ENCODE data around the gene CPN2. TPM values are rescaled to one million over a fixed set of nuclear protein-coding genes. Genes with fewer than 3 reads are reported as not detected.

Gene CPN2
- total RNA-seq, 1 experiment from 2014 or later = not detected

DNA sequence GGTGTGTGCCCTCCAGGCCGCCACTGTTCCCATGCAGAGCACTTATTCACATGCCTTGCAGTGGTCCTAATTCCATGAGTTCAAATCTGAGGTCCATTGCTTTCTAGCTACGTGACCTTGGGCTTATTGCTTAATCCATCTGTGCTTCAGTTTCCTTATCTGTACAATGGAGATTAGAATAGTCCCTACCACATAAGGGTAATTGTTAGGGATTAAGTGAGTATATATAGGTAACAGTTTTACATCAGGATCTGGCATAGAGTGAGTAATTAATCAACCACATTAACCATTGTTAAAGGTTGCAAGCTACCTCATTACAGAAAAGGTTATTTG is 7.6 kb downstream of the CPN2 start:
- no peaks in the 10 kb centered on the region for H4K20me1 ChIP-seq (ENCODE audit: control insufficient read depth, insufficient read depth, insufficient read length)
- H2BK120ac ChIP-seq (ENCODE audit: low read depth, low read length, poor library complexity, severe bottlenecking) = no peak overlapping the region
- H3K9me3 Mint-ChIP-seq = no peaks in the 10 kb centered on the region
- no peak overlapping the region for H3K27ac Mint-ChIP-seq
- no peak overlapping the region for H3K4me2 ChIP-seq (ENCODE audit: insufficient read depth, insufficient read length, low read length)
- H3K27me3 ChIP-seq (ENCODE audit: insufficient read depth, low read length) = no peaks in the 10 kb centered on the region; the same call in 1 of the 2 replicates
- H3K23ac ChIP-seq (ENCODE audit: insufficient read length, low read depth, low read length) = no peak overlapping the region
- H3K36me3 Mint-ChIP-seq (ENCODE audit: insufficient read depth in 1 of 3, low read depth in 3 of 3) = no peaks in the 10 kb centered on the region
- H3K18ac ChIP-seq (ENCODE audit: insufficient read length, low read depth, low read length) = no peak overlapping the region
- H2BK5ac ChIP-seq (ENCODE audit: insufficient read length, low read length) = no peak overlapping the region
- no peak overlapping the region for H3K14ac ChIP-seq (ENCODE audit: insufficient read depth, low read length)
- H4K5ac ChIP-seq (ENCODE audit: insufficient read length, low read depth, low read length) = no peak overlapping the region
- TF ChIP-seq, protein P1, sequence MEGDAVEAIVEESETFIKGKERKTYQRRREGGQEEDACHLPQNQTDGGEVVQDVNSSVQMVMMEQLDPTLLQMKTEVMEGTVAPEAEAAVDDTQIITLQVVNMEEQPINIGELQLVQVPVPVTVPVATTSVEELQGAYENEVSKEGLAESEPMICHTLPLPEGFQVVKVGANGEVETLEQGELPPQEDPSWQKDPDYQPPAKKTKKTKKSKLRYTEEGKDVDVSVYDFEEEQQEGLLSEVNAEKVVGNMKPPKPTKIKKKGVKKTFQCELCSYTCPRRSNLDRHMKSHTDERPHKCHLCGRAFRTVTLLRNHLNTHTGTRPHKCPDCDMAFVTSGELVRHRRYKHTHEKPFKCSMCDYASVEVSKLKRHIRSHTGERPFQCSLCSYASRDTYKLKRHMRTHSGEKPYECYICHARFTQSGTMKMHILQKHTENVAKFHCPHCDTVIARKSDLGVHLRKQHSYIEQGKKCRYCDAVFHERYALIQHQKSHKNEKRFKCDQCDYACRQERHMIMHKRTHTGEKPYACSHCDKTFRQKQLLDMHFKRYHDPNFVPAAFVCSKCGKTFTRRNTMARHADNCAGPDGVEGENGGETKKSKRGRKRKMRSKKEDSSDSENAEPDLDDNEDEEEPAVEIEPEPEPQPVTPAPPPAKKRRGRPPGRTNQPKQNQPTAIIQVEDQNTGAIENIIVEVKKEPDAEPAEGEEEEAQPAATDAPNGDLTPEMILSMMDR (conservative IDR thresholded peaks at IDR 0.05) = no peak
- no peak overlapping the region for H3T11ph ChIP-seq (ENCODE audit: low read length)
- no peak overlapping the region for H2AK5ac ChIP-seq (ENCODE audit: insufficient read length, low read length)
- H3K79me1 ChIP-seq (ENCODE audit: insufficient read depth, low read depth, low read length, poor library complexity, severe bottlenecking) = no peaks in the 10 kb centered on the region
- H3K9me3 ChIP-seq (ENCODE audit: control insufficient read depth, low read depth, low read length) = no peaks in the 10 kb centered on the region
- no CpG with 5 or more reads among the region's 2 CpGs for WGBS (ENCODE audit: extremely low coverage, insufficient read length, low lambda C conversion rate)
- no peak overlapping the region for H4K8ac ChIP-seq (replicated peaks; ENCODE audit: insufficient read length, low read depth, low read length)
- no peak overlapping the region for H3K56ac ChIP-seq (ENCODE audit: insufficient read length, low read depth, low read length)
- H3K27ac ChIP-seq (ENCODE audit: insufficient read length, low read depth, low read length) = no peak overlapping the region
- H3K4ac ChIP-seq (ENCODE audit: low read depth, low read length) = no peak overlapping the region
- peaks cover 4% of the 10 kb centered on the region for H3K4me1 ChIP-seq (ENCODE audit: insufficient read depth, low read length)
- no peak overlapping the region for H2AFZ ChIP-seq (ENCODE audit: low read length)
- H3K27me3 Mint-ChIP-seq (ENCODE audit: low read depth) = peaks cover 32% of the 10 kb centered on the region
- H3K23me2 ChIP-seq (ENCODE audit: insufficient read length, low read depth, low read length, poor library complexity, severe bottlenecking) = no peaks in the 10 kb centered on the region
- no peak for DNase-seq
- no peak overlapping the region for H2BK20ac ChIP-seq (ENCODE audit: low read depth, low read length, poor library complexity, severe bottlenecking)
- no peak overlapping the region for H4K91ac ChIP-seq (ENCODE audit: insufficient read length, low read depth, low read length)
- no peak overlapping the region for H2BK12ac ChIP-seq (ENCODE audit: insufficient read length, low read depth, low read length)
- peaks cover 26% of the 10 kb centered on the region in 2 experiments for H3K4me1 Mint-ChIP-seq
- no peak overlapping the region for H3K9ac ChIP-seq (ENCODE audit: extremely low read depth, insufficient read length, low read length)
- H3K79me2 ChIP-seq (ENCODE audit: insufficient read depth, low read length) = no peaks in the 10 kb centered on the region
- H3K4me3 Mint-ChIP-seq = no peak overlapping the region
- H2BK15ac ChIP-seq (ENCODE audit: low read depth, low read length) = no peak overlapping the region

Data from H9 (cell line).